Testis (tissue), 2 donors: ENCODE measurements around the gene SMYD3.
"Not testable (repeated sequence)": the region's sequence is repeated elsewhere in the genome, so short reads cannot be mapped to it uniquely, and the experiment has no call there.

Experiments
- CTCF ChIP-seq, 3 experiments: fragments of 450-650 bp in 2 of 3; fragments of 200-600 bp in 1 of 3; sonication (generic) in 1 of 3; IDR thresholded peaks; one replicate each; pipeline ENCODE4 v1.5.1; 2016 to 2019; ENCODE audit warnings: antibody characterized with exemption in 3 of 3, mild to moderate bottlenecking in 2 of 3, moderate library complexity in 1 of 3
- POLR2A ChIP-seq: fragments of 450-650 bp; IDR thresholded peaks from one replicate; pipeline ENCODE4 v1.6.1; 2017; ENCODE audit warnings: antibody characterized with exemption, mild to moderate bottlenecking, moderate library complexity

GRCh38 chr1:245816496-245816895, 690.6 kb downstream of the SMYD3 start:
- not testable (repeated sequence) for TF ChIP-seq POLR2A; CTCF (IDR thresholded peaks at IDR 0.05)
